GM23248 (cell line): Measurements from ENCODE around the gene CSNK2A2. TPM values are rescaled to one million over a fixed set of nuclear protein-coding genes. Genes with fewer than 3 reads are reported as not detected.

ENCODE experiments used
- DNase-seq: peaks from one replicate; pipeline ENCODE4 v3.0.0-alpha.2; 2015
- H2AFZ ChIP-seq: fragments of 200-600 bp; sonication (generic); 2 replicates; pipeline ENCODE4 v1.6.1; 2016; ENCODE audit warnings: antibody characterized with exemption
- H3F3A ChIP-seq: fragments of 200-600 bp; sonication (generic); 2 replicates; pipeline ENCODE4 v1.6.1; 2016; ENCODE audit warnings: mild to moderate bottlenecking, antibody characterized with exemption, mixed run types; ENCODE audit not compliant: insufficient read depth
- H3K27ac ChIP-seq: fragments of 200-600 bp; sonication (generic); 2 replicates; pipeline ENCODE4 v1.5.1; 2016; ENCODE audit warnings: mild to moderate bottlenecking
- H3K27me3 ChIP-seq: fragments of 200-600 bp; sonication (generic); replicated peaks from 2 replicates; pipeline ENCODE4 v1.6.1; 2016; ENCODE audit warnings: mild to moderate bottlenecking; ENCODE audit not compliant: insufficient read depth
- H3K36me3 ChIP-seq: fragments of 200-600 bp; sonication (generic); 2 replicates; pipeline ENCODE4 v1.6.1; 2016; ENCODE audit warnings: low read depth, mild to moderate bottlenecking
- H3K4me1 ChIP-seq: fragments of 200-600 bp; sonication (generic); 2 replicates; pipeline ENCODE4 v1.6.1; 2016; ENCODE audit warnings: mild to moderate bottlenecking; ENCODE audit not compliant: insufficient read depth
- H3K4me2 ChIP-seq: fragments of 200-600 bp; sonication (generic); one replicate; pipeline ENCODE4 v1.6.1; 2016; ENCODE audit warnings: mild to moderate bottlenecking; ENCODE audit not compliant: unreplicated experiment
- H3K4me3 ChIP-seq: fragments of 200-600 bp; sonication (generic); 2 replicates; pipeline ENCODE4 v1.5.1; 2016; ENCODE audit warnings: mild to moderate bottlenecking
- H3K79me2 ChIP-seq: fragments of 200-600 bp; sonication (generic); 2 replicates; pipeline ENCODE4 v1.6.1; 2016; ENCODE audit warnings: mild to moderate bottlenecking; ENCODE audit not compliant: insufficient read depth
- H3K9ac ChIP-seq: fragments of 200-600 bp; sonication (generic); 2 replicates; pipeline ENCODE4 v1.6.1; 2016; ENCODE audit warnings: mild to moderate bottlenecking
- H3K9me2 ChIP-seq: fragments of 200-600 bp; sonication (generic); 2 replicates; pipeline ENCODE4 v1.6.1; 2016; ENCODE audit warnings: mixed run types, mild to moderate bottlenecking, moderate library complexity; ENCODE audit not compliant: insufficient read depth
- H3K9me3 ChIP-seq: fragments of 200-600 bp; sonication (generic); one replicate; pipeline ENCODE4 v1.6.1; 2017; ENCODE audit warnings: low read depth
- H4K20me1 ChIP-seq: fragments of 200-600 bp; sonication (generic); 2 replicates; pipeline ENCODE4 v1.6.0; 2016; ENCODE audit not compliant: insufficient read depth
- EZH2 ChIP-seq: fragments of 200-600 bp; sonication (generic); IDR thresholded peaks from 2 replicates; pipeline ENCODE4 v1.6.1; 2018; ENCODE audit warnings: antibody characterized with exemption, mild to moderate bottlenecking; ENCODE audit not compliant: insufficient read depth, poor library complexity, severe bottlenecking
- EZH2phosphoT487 ChIP-seq: fragments of 200-600 bp; sonication (generic); IDR thresholded peaks from 2 replicates; pipeline ENCODE4 v1.6.1; 2018; ENCODE audit warnings: antibody characterized with exemption, moderate library complexity, mild to moderate bottlenecking, low read depth; ENCODE audit not compliant: insufficient read depth
- WGBS, 2 experiments: methylation state at CpG; one replicate each; pipeline ENCODE4 v1.1.6; 2015 to 2017; ENCODE audit warnings: low lambda C conversion rate in 2 of 2, low coverage in 1 of 2; ENCODE audit errors: missing lambda C conversion rate in 2 of 2; 5-methylcytosine and 5-hydroxymethylcytosine counted together
- in situ Hi-C: fragments of 300-500 bp; cut with MboI; formaldehyde crosslinking; loops from 2 replicates; pipeline ENCODE4 v1.15.0; 2020
- polyA plus RNA-seq: library from polyadenylated mRNA; unstranded; fragments of >200 nt; fragmentation: Nextera tagmentation; extraction: Ambion mirVana; gene quantifications from 2 replicates; pipeline ENCODE4 v1.2.1, GENCODE V29; 2016
- small RNA-seq: library from RNA; depleted of rRNA; stranded (forward); fragments of <200 nt; gene quantifications from one replicate; pipeline ENCODE3, GENCODE V24; 2014; ENCODE audit warnings: low read depth, low replicate concordance
- total RNA-seq: library from RNA; depleted of rRNA; stranded (reverse); fragments of >200 nt; shearing (Covaris generic); gene quantifications from 2 replicates; pipeline ENCODE4 v1.2.3, GENCODE V29; 2014; rRNA removed

The CSNK2A2 gene
- total and polyA plus RNA-seq, 2 experiments from 2014 or later = 16.6 to 27.4 TPM

- in situ Hi-C loops = no loop called here
- 96 to 97% methylated on average over 8 of the region's 8 CpGs for WGBS, 2 experiments
- no peak overlapping the region for H3K27ac ChIP-seq
These were observed 88.6 kb downstream of the CSNK2A2 start for GRCh38 chr16:58109330-58109729.

More at GRCh38 chr16:58109330-58109729, 88.6 kb downstream of the CSNK2A2 start:
- no peak overlapping the region for H3K9ac ChIP-seq
- H3K9me3 ChIP-seq = no peaks in the 10 kb centered on the region
- H2AFZ ChIP-seq = no peak overlapping the region
- peaks cover 8% of the 10 kb centered on the region for H3K4me1 ChIP-seq
- H3K9me2 ChIP-seq = no peaks in the 10 kb centered on the region
- no peak for TF ChIP-seq EZH2
- no peak for TF ChIP-seq EZH2phosphoT487
- H3K4me3 ChIP-seq = no peak overlapping the region
- H3K79me2 ChIP-seq = no peaks in the 10 kb centered on the region
- no peaks in the 10 kb centered on the region for H3F3A ChIP-seq
- 0 out of 2 replicates have a peak, but pooled peaks cover 13% of the 10 kb centered on the region for H3K36me3 ChIP-seq
- H3K4me2 ChIP-seq = no peak overlapping the region
- DNase-seq = no peak
- H3K27me3 ChIP-seq = no peaks in the 10 kb centered on the region
- no peaks in the 10 kb centered on the region for H4K20me1 ChIP-seq

Small RNAs within 50 kb of the gene (small RNA-seq; reads per million reads assigned to genes)
- gene RN7SL645P = not detected

Other genes starting within 250 kb of the CSNK2A2 start
- not detected in 2 replicates for gene CNGB1, start 227.0 kb downstream of the CSNK2A2 start, total RNA-seq
- gene CNGB1, start 227.0 kb downstream of the CSNK2A2 start, polyA plus RNA-seq = not detected in 2 replicates
- 0.63 and 8.2 TPM in 2 replicates for gene ZNF319, start 197.4 kb downstream of the CSNK2A2 start, total RNA-seq
- gene ZNF319, start 197.4 kb downstream of the CSNK2A2 start, polyA plus RNA-seq = 4.6 and 4.9 TPM in 2 replicates
- gene USB1, start 196.7 kb downstream of the CSNK2A2 start, total RNA-seq = 7.6 and 19.7 TPM in 2 replicates
- gene USB1, start 196.7 kb downstream of the CSNK2A2 start, polyA plus RNA-seq = 48.4 and 48.6 TPM in 2 replicates
- 1.4 and 1.6 TPM in 2 replicates for gene MMP15, start 172.4 kb downstream of the CSNK2A2 start, total RNA-seq
- gene MMP15, start 172.4 kb downstream of the CSNK2A2 start, polyA plus RNA-seq = 0.39 and 0.45 TPM in 2 replicates
- 33.4 and 77.2 TPM in 2 replicates for gene CFAP20, start 68.7 kb downstream of the CSNK2A2 start, total RNA-seq
- 49.5 and 50.7 TPM in 2 replicates for gene CFAP20, start 68.7 kb downstream of the CSNK2A2 start, polyA plus RNA-seq
- not detected in 2 replicates for gene PRSS54, start 96.9 kb upstream of the CSNK2A2 start, total RNA-seq
- not detected in 2 replicates for gene PRSS54, start 96.9 kb upstream of the CSNK2A2 start, polyA plus RNA-seq
- gene GINS3, start 194.4 kb upstream of the CSNK2A2 start, total RNA-seq = 2.9 and 7.7 TPM in 2 replicates
- 2.7 and 2.9 TPM in 2 replicates for gene GINS3, start 194.4 kb upstream of the CSNK2A2 start, polyA plus RNA-seq